Measurements from ENCODE around the gene CNTN1.

The CNTN1 gene

GRCh38 chr12:40833818-40834217 lies 141.6 kb downstream of the CNTN1 start:
- POLR2A ChIA-PET, result no interaction called here
- CTCF ChIA-PET, result no interaction called here
- no peak for DNase-seq (ENCODE audit: extremely low spot score)

DNA sequence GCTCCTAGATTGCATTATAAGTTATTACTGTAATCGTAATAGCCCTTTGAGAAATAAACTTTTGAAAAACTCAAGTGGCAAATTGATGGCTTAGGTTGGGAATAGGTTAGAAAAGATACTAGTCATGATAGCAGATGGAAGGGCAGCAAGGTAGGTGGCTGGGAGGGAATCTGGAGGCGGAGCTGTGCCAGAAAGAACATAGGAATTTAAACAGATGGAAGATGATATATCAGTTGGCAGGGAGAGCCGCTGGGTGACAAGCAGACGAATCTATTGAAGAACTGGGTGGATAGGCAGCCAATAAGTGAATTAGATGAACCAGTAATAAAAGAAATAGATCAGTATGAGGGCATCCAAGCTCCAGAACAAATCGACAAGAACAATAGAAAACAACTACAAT lies 142.1 kb downstream of the CNTN1 start:
- POLR2A ChIA-PET, result no interaction called here
- no peak for TF ChIP-seq BHLHE40 (IDR thresholded peaks at IDR 0.05; ENCODE audit: borderline replicate concordance)
- TF ChIP-seq SUZ12 (IDR thresholded peaks at IDR 0.05), result no peak
- no peak for TF ChIP-seq NFRKB (IDR thresholded peaks at IDR 0.05)
- TF ChIP-seq PKNOX1 (IDR thresholded peaks at IDR 0.05), result no peak
- no peak for TF ChIP-seq CTBP1 (IDR thresholded peaks at IDR 0.05; ENCODE audit: borderline replicate concordance)
- no peak for TF ChIP-seq HDGF (IDR thresholded peaks at IDR 0.05; ENCODE audit: borderline replicate concordance)
- TF ChIP-seq FOXK2 (IDR thresholded peaks at IDR 0.05), result no peak
- no peak for TF ChIP-seq FOXA1 (IDR thresholded peaks at IDR 0.05)
- TF ChIP-seq L3MBTL2 (conservative IDR thresholded peaks at IDR 0.05), result no peak
- TF ChIP-seq SP1 (IDR thresholded peaks at IDR 0.05), result no peak
- DNase-seq (ENCODE audit: extremely low spot score), result no peak
- CTCF ChIA-PET, result no interaction called here

More at GRCh38 chr12:40833818-40834217, 141.6 kb downstream of the CNTN1 start:
- TF ChIP-seq SUZ12 (IDR thresholded peaks at IDR 0.05), result no peak
- no peak for TF ChIP-seq TARDBP (IDR thresholded peaks at IDR 0.05)
- TF ChIP-seq BHLHE40 (IDR thresholded peaks at IDR 0.05; ENCODE audit: borderline replicate concordance), result no peak
- TF ChIP-seq NFRKB (IDR thresholded peaks at IDR 0.05), result no peak
- TF ChIP-seq L3MBTL2 (conservative IDR thresholded peaks at IDR 0.05), result no peak
- no peak for TF ChIP-seq FOXM1 (IDR thresholded peaks at IDR 0.05; ENCODE audit: borderline replicate concordance)
- no peak for TF ChIP-seq FOXK2 (IDR thresholded peaks at IDR 0.05)
- TF ChIP-seq ARNT (IDR thresholded peaks at IDR 0.05), result no peak
- TF ChIP-seq ZNF384 (IDR thresholded peaks at IDR 0.05), result no peak

DNA sequence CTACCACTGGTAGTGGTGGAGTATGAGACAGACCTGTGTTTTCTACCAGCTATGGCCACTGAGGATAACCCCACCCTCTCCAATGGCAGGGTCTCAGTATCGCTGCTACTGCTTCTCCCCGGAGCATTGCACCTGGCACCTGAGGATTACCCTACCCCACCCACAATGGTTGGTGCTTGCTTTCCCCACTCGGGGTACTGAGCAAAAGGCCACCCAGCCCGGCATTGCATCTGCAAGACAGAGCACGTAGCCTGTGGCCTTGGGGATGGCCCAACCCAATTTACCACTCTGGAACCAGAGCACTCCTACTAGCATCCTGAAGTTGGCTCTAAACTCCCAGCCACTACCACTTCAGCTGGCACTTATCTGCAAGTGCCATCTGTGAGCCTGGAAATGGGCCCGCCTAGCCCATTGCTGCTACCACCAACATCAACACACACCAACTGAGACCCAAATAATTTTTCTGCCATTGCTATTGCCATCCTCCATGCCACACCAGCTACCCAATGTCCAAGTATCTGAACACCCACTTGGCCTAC lies 145.7 kb downstream of the CNTN1 start:
- TF ChIP-seq FOXK2 (IDR thresholded peaks at IDR 0.05) (no peak), L3MBTL2 (conservative IDR thresholded peaks at IDR 0.05) (no peak), NFRKB (IDR thresholded peaks at IDR 0.05) (no peak), ZNF384 (IDR thresholded peaks at IDR 0.05) (no peak), BHLHE40 (IDR thresholded peaks at IDR 0.05; ENCODE audit: borderline replicate concordance) (no peak), CTBP1 (IDR thresholded peaks at IDR 0.05; ENCODE audit: borderline replicate concordance) (no peak), PKNOX1 (IDR thresholded peaks at IDR 0.05) (no peak), SP1 (IDR thresholded peaks at IDR 0.05) (no peak), SUZ12 (IDR thresholded peaks at IDR 0.05) (no peak), ARNT (IDR thresholded peaks at IDR 0.05) (no peak), FOXA1 (IDR thresholded peaks at IDR 0.05) (no peak), FOXM1 (IDR thresholded peaks at IDR 0.05; ENCODE audit: borderline replicate concordance) (no peak), LEF1 (IDR thresholded peaks at IDR 0.05; ENCODE audit: borderline replicate concordance) (no peak), TARDBP (IDR thresholded peaks at IDR 0.05) (no peak), HDGF (IDR thresholded peaks at IDR 0.05; ENCODE audit: borderline replicate concordance) (no peak), ELF4 (IDR thresholded peaks at IDR 0.05) (no peak)
- POLR2A ChIA-PET, result no interaction called here
- DNase-seq (ENCODE audit: extremely low spot score), result no peak
- CTCF ChIA-PET, result no interaction called here

- TF ChIP-seq FOXA1 (IDR thresholded peaks at IDR 0.05) (no peak), ZNF384 (IDR thresholded peaks at IDR 0.05) (no peak), NFRKB (IDR thresholded peaks at IDR 0.05) (no peak), ARNT (IDR thresholded peaks at IDR 0.05) (no peak), BHLHE40 (IDR thresholded peaks at IDR 0.05; ENCODE audit: borderline replicate concordance) (no peak), FOXK2 (IDR thresholded peaks at IDR 0.05) (no peak), HDGF (IDR thresholded peaks at IDR 0.05; ENCODE audit: borderline replicate concordance) (no peak), PKNOX1 (IDR thresholded peaks at IDR 0.05) (no peak)
- POLR2A ChIA-PET, result no interaction called here
- DNase-seq (ENCODE audit: extremely low spot score), result no peak
- CTCF ChIA-PET, result interaction anchor here (0.6 kb wide), 1 partner anchor 1393 kb away, joined by 3 read pairs; no protein-coding TSS in a partner anchor
Observed at GRCh38 chr12:40843495-40843894, 151.3 kb downstream of the CNTN1 start.

DNA sequence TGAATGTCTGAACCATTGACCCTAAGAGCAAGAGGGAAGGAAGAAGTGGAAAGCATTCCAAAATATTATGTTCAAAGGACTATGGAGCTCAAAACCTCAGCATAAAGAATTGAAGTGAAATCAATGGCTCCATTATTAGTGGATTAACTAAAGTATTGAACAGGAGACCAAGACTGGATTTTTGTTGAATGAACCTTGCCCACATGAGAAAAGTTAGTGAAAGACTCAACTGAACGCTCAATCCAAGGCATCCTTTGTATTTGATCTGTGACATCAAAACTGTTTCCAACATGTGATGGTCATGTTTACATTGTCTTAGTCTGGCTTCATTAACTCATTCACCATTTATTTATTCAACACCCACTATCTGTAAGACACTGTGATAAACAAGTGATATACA lies 161.0 kb downstream of the CNTN1 start:
- CTCF ChIA-PET, result no interaction called here
- DNase-seq (ENCODE audit: extremely low spot score), result no peak
- TF ChIP-seq CTBP1 (IDR thresholded peaks at IDR 0.05; ENCODE audit: borderline replicate concordance) (no peak), PKNOX1 (IDR thresholded peaks at IDR 0.05) (no peak)
- POLR2A ChIA-PET, result no interaction called here

DNA sequence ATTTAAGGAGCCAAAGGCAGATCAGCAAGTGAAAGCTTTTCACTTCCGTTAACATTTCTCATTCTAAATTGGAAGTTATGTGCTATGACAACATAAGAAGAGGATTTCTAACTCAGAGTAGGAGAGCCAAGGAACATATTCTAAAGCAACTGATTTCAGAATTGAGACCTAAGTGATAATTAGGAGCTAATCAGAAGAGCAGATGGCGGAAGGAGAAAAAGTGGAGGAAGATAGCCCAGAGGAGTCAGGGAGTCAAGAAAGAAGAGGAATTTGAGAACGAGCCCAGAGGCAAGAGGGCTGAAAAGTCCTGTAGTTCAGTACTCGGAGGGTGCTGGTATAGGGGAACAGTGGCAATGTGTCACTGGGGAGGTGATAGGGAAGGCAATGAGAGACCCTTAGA lies 162.4 kb downstream of the CNTN1 start:
- no peak for DNase-seq (ENCODE audit: extremely low spot score)
- ChIA-PET POLR2A (no interaction called here), CTCF (no interaction called here)
- no peak for TF ChIP-seq NFRKB (IDR thresholded peaks at IDR 0.05)
- TF ChIP-seq FOXA1 (IDR thresholded peaks at IDR 0.05), result no peak
- TF ChIP-seq SUZ12 (IDR thresholded peaks at IDR 0.05), result no peak
- TF ChIP-seq BHLHE40 (IDR thresholded peaks at IDR 0.05; ENCODE audit: borderline replicate concordance), result no peak

All from HEK293T (cell line).